NCI-H526 treated with DMSO at 0.1 percent for 48 hours (cell line): Measurements from ENCODE around the gene SMARCD1.

Experiments
- DNase-seq: peaks from one replicate; lab custom pipeline; 2025; lab: John Stamatoyannopoulos, UW

SMARCD1 gene

DNA sequence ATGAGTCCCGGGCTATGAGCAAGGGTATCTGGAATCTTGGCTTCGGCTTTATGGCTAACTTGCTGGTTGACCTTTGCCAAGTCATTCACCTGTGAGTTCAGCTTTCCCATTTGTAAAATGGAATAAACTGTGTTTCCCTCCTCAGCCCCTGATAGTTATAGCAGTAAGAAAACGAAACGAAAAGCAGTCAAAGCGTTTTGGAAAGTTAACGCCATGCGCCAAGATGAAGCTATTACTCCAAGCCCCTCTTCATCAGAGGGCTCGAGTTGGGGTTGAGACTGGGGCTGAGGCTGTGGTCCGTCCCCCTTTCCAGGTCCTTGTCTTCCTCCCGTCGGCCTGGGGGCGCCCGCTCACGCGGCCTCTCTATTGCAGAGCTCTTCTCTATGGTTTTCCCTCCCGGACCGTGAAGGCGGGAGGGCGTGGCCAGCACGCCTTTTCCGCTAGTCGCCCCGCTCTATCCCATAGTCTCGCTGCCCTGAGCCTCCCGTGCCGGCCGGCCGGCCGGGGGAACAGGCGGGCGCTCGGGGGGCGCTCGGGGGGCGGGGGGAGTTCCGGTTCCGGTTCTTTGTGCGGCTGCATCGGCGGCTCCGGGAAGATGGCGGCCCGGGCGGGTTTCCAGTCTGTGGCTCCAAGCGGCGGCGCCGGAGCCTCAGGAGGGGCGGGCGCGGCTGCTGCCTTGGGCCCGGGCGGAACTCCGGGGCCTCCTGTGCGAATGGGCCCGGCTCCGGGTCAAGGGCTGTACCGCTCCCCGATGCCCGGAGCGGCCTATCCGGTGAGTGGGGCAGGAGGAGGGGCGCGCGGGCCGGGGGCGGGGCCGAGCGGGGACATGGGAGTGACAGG is at the start of gene SMARCD1:
Gene SMARCD1, plus strand, starts transcription at position 568 of the 840 bp plus-strand sequence. Its CDS starts 28 bp downstream, at position 596.
- peak; percentile 97 for DNase-seq

DNA sequence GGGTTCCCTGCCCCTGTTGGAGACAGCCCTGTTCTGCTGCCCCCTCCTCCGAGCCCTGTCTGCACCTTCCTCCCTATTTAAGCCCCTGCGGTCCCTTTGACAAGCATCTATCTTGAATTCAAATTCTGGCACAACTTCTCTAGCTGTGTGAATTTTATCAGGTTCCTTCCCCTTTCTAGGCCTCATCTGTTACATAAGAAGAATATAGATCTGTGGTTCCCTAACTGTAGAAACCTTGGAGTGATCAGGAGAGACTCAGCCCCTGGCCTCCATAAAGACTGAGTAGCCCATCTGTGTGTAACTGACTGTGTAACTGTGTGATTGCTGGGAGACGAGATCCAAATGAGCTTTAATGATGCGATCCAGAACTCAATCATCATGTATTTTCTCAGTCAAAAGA is 46.8 kb upstream of the SMARCD1 start:
- no peak for DNase-seq

DNA sequence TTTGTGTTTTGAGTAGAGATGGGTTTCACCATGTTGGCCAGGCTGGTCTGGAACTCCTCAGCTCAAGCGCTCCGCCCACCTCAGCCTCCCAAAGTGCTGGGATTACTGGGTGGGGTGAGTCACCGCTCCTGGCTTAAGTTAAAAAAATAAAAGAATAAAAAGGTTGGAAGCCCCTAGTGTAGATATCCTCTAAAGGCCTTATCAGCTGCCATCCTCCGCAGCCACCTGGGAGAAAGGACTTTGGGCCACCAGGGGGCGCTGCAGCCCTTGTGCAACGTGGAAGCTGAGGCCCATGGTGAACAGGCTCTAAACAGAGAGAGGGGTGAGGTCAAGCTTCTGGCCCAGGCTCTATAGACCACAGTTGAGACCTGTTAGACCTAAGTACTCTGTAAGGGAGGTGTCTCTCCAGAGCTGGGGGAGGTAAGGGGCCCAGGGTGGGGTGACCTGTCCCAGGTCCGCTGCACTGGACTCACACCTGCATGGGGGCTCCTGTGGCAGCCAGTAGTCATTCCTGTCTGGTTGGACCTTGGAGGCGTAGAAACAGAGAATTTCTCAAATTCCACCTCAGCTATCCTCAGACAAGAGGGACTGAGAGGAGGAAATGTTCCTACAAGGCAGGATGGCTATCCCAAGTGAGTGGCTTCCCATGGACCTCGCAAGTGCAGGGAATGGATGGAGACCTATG is 45.8 kb upstream of the SMARCD1 start:
- peak; percentile 41 for DNase-seq

DNA sequence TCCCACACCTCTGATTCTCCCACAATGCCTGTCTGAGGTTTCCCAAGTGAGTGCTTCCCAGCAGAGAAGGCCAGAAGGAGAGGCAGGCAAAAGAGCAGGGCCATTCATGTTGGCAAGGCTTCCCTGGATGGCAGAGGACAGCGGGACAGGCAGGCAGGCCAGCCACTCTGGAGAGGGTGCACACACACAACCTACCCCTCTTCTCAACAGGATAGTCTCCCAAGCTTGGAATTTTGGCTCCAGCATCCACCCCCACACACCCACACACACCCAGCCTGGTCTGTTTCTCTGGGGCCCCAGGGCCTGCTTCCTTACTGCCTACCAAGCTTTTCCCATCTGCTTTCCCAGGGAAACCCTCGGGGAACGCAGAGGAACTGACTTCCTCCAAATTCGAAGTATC is 44.5 kb upstream of the SMARCD1 start:
- DNase-seq = no peak

DNA sequence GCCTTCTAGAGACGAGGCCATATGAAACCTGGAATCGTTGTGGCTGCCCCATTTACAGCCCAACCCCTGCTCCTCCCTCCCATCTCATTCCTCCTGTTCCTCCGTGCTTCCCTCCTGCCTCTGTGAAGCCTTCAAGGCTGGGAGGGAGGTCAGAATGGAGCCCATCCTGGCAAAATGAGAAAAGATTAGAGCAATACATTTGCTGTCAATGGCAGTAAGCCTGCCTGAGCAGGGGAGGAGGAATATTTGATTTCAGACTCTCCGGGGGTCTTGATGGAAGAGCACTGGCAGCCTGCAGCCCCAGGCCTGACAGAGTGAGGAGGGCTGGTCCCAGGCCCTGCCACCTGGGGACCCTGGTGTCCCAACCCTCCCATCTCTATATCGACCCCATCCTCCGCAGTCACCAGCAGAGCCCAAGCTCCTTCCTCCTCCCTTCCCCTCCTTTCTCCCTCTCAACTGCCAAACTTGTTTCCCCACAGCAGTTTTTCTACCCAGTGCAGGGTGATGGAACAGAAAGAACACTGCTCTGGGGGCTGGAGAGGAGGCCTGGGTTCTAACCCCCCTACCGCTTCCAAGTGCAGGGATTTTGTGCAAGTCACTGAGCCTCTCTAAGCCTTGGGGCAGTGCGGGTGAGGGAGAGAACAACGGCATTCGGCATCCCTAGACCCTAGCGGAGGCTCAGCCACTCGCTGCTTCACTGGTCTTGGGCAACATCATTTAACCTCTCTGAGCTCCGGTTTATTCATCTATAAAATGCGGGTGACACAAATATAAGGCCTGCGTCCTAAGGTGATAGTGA is 43.9 kb upstream of the SMARCD1 start:
- DNase-seq = no peak

DNA sequence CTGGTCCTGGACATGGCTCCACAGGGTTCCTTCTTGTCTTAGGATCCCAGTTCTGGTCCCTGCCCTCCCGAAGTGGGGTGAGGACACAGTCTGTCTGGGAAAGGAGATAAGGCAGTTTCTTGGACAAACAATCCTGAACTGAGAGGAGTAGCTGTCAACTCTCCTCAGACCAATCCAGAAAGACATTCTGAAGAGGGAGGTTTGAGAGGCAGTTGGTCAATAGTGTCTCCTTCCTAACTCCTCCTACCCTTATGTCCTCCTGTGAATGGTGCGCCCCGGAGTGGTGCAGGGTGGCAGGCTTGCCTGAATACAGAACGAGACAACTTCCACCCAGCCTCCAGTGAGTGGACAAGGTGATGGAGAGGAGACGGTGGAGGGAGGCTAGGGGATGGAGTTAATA is 43.2 kb upstream of the SMARCD1 start:
- DNase-seq = no peak

DNA sequence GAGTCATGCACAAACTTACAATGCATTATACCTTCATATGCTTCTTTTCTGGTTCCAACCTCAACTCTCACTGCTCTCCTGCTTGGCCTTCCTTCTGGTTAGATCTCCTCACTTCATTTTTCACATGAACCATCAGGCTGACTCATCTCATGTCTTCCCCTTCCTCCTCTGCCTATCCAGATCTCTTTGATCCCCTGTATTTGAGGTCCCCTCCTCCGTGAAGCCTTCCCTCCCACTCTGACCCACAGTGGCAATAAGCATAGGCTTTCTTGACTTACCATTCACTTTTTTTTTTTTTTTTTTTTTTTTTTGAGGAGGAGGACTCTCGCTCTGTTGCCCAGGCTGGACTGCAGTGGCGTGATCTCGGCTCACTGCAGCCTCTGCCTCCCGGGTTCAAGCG is 42.4 kb upstream of the SMARCD1 start:
- no peak for DNase-seq

DNA sequence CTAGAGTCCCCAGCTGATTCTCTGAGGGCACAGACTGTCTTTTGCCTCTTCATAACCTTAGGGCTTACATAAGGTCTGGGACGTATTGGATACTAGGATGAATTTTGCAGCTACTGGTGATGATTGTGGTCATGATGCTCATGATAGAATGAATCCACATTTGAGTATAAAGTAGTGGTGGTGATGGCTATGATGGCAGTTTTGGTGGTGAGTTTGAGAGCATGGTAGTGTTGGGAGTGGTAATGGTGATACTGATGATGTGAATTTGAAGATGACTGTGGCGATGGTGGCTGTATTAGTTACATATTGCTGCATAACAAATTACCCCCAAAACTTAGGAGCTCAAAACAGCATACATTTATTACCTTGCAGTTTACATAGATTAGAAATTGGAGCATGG is 41.8 kb upstream of the SMARCD1 start:
- DNase-seq = no peak

DNA sequence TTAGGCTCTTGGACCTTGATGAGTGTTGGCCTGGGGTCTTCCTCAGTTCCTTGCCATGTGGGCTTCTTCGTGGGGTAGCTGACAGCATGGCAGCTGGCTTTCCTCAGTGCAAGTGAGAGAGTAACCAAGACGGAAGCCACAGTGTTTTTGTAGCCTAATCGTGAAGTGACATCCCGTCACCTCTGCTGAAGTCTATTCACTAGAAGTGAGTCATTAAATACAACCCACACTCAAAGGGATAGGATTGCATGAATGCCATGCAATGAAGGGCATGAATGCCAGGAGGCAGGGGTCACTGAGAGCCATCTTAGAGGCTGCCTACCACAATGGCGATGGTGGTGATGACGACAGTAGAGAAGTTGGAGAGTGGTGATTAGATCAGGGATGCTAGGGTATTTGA is 41.3 kb upstream of the SMARCD1 start:
- no peak for DNase-seq

DNA sequence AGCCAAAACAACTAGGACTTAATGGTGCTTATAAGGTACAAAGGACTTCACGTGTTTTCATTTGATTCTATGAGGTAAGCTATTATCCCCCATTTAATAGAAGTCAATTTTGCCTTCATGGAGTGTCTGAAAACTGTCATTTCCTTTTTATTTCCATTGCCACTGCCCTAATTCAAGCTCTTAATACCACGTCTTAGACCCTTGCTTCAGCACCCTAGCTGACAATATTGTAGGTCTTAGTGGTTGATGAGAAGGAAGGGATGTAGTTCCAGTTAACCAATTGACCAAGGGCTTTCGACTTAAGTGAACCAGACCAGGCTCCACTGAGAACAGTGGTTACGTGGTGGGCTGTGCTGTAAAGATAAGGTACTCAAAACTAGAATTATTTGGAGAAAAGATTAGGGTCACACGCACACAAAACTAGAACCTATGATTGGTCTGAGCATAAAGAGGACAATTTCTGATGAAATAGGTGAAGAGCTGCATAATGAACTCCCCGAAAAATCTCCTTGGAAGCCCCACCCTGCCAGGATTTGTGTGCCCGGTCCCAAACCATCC is 37.4 kb upstream of the SMARCD1 start:
- no peak for DNase-seq

DNA sequence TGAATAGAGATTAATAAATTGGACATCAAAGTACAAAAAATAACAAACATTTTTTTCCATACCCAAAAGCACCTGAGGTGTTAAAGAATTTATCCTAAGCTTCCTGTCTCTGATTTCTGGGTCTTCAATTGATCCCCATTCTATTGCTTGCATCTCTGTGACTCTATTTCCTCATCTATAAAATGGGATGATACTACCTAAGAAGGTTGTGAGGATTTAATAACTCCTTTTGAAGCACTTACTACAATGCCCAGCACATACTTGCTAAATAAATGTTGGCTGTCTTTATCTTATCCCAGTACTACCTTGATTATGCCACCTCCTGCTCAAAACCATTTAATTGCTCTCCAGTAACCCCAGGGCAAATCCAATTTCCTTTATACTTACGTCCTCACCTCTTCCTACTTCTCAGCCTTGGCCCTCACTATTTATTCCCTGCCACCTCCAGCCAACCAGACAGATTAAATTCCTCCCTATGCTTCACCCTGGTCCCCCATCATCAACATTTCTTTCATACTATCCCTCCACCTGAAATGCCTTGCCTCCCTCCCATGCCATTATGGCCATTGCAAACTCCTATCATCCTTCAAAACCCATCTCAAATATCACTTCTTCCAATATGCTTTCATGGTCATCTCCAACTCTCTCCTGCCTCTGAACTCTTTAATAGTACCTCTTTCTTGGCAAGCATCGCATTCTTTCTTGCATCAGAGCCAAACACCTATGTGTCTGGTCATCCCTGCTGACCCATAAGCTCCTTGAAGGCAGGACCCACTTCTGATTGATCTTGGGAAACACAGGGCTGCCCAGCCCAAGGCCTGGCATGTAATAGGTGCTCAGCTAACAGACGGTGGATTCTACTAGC is 35.7 kb upstream of the SMARCD1 start:
- no peak for DNase-seq

DNA sequence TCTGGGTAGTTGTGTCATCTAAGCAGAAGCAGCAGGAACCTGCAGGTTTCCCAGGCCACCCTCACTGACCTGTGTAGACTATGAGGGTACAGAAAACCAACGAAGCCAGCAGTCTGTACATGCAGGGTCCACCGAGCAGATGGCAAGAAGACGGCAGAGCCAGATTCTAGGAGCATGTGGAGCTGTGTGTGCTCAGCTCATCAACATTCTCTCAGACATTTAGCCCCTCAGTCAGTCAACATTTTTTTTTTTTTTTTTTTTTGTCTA is 35.1 kb upstream of the SMARCD1 start:
- DNase-seq = no peak

DNA sequence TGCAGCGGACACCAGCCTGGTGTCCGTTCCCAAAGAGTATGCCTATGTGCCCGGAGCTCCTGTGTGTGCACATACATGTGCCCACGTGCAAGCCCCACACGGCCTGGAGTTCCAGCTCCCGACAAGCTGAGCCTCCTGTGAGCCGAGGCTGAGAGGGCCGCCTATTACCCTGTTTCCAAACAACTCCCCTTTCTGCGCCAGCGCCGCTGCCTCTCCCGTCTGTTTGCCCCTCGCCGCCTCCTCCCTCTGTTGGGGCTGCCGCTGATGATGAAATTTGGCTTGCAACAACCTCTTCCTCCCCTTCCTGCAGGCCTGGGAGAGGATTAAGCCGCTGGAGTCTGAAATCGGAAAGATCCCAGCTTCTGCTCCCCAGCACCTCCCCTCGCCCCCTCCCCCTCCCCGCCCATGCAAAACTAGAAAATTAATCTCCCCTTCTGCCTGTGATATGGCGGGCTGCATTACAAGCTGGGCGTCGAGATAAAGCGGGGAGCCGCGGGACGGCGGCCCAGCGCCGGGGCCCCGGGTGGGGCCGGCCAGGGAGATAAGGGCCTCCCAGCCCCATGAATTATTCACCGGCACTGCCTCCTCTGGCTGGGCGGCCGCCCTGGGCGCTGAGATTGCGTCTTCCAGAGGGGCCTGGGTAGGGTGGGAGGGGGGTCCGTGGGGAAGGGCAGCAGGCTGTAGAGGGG is 34.6 kb upstream of the SMARCD1 start:
- DNase-seq = peak; percentile 49

DNA sequence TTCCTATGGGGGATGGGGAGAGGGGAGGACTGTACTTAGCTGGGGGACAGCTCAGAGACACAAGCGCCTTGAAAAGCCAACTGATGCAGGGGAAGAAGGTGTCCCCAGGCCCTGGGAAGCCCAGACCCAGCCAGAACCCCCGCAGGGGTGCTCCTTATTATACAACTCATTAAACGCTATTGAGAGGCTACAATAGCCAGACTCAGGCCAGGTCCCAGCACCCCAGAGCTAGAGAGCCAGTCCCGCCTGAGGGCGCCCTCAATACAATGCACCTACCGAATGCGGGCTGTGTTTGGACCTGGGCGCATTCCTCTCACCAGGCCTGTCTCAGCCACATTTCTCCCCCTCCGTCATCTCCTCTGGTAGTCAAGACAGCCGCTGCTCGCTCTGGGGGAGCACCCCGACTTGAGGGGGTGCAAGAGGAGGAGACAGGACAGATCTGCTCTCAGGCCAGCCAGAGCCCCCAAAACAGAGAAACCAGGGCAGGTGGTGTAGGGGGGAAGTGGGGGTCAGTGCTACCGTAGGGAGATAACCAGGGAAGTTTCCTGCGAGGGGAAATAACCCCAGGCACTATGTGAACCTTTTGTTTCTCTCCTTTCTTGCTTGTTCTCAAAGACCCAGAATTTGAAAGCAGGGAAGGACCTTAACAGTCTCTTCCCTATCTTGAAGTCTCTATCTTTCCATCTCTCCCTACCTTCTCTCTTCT is 33.9 kb upstream of the SMARCD1 start:
- DNase-seq = no peak

DNA sequence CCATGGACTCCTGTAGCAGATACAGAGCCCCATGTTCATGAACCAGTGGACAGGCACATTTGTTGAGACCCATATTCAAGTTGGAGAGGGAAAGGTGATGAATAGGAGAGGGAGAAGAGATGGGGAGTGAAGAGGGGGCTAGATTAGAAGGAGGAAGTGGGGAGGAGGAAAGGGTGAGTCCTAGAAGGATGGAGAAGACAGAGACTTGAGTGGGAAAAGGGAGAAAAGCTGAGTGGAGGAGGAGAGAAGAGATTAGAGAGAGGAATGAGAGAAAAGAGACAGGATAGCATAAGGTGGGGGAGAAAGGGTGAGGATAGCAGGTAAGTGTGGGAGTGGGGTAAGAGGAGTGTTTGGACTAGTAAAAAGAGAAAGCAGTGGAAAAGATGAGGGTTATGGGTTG is 32.6 kb upstream of the SMARCD1 start:
- DNase-seq = no peak

DNA sequence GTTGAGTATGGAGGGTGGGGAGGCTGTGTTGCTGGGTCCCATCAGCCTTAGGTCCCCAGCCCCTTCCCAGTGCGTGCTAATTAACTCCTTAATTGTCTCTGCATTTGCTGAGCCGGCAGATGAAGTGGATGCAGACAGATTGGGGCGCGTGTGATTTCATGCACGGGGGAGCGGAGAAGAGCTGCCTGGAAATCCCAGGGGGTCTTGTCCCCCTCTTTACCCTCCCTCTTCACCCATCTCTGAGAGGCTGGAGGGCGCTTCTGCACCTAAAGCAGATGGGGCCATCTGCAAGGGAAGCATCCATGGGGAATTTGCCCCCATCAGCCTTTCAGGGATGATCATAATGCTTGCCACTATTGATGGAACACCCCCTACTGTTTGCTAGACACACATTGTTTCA is 32.2 kb upstream of the SMARCD1 start:
- DNase-seq = no peak

DNA sequence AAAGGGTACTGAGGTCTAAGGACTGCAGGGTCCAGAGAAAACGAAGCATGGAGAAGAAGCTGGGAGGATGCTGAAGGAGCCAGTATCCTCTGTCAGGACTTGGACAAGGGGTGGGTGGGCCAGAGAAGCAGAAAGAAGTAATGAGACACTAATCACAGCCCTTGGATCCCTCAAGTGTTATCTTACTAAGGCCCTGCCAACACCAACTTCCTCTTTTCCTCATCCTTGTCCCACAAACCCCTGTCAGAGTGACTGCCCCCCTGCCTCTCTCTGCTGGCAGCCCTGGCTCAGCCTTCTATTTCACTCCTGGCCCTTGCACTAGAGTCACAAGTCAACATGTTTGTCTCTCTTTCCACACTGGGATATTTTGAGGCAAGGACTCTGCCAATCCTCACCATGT is 31.6 kb upstream of the SMARCD1 start:
- DNase-seq = no peak

DNA sequence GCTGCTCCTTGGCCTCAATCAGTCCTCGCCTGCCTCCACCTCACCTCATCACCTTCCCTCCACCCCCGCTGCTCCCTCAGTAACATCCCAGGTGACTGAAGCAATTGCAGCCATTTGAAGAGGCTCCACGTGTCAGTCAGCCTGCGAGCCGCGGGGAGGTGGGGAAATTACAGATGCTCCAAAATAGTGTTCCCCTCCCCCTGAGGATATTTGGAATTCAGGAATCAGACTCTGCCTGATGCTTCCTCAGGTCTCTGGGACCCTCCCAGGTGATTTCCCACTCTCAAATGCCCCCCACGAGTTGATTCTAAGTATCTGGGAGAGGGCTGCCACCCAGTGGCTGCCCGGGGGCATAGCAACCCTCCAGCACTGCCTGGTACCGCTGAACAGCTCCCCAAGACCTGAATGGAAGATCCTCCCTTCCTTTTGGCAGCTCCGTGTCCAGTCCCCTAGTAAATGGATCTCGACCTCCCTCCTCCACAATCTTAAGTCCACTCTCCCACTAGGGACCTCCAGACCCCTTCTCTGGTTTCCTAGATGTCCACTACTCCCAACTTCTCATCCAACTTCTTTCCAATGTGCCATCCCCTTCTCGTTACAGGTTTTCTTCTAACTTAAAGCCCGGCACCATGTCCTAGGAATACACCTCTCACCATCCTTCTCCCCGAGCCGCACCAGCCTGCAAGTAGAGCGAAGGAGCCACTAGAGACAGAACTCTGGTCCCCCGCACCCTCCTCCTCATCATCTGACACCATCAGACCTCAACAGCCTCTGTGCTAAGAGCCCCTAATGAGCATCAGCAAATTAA is 29.1 kb upstream of the SMARCD1 start:
- DNase-seq = peak; percentile 17

DNA sequence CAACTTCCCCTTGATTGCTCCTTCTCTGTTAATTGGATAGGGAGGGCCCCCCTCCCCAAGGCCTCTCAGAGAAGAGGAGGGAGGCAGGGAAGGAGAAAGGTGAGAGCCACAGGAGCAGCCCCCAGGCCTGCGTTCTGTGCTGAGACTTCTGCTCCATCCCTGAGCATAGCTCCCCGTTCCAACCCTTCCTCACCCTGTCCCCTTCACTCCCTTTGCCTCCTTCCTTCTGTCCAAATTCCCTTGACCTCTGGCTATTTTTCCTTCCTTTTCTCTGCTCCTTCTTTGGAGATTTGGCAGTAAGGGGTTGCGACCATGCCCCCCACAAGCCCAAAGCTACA is 28.5 kb upstream of the SMARCD1 start:
- DNase-seq = no peak
